Hypothalamus (tissue), 51 donors: ENCODE results near the gene C18orf54.
"Not testable (repeated sequence)": the region's sequence is repeated elsewhere in the genome, so short reads cannot be mapped to it uniquely, and the experiment has no call there.

ENCODE experiments used
- DNase-seq, 51 donors: peaks; one replicate each; lab custom pipeline; 2025; lab: John Stamatoyannopoulos, UW

C18orf54 gene

DNA sequence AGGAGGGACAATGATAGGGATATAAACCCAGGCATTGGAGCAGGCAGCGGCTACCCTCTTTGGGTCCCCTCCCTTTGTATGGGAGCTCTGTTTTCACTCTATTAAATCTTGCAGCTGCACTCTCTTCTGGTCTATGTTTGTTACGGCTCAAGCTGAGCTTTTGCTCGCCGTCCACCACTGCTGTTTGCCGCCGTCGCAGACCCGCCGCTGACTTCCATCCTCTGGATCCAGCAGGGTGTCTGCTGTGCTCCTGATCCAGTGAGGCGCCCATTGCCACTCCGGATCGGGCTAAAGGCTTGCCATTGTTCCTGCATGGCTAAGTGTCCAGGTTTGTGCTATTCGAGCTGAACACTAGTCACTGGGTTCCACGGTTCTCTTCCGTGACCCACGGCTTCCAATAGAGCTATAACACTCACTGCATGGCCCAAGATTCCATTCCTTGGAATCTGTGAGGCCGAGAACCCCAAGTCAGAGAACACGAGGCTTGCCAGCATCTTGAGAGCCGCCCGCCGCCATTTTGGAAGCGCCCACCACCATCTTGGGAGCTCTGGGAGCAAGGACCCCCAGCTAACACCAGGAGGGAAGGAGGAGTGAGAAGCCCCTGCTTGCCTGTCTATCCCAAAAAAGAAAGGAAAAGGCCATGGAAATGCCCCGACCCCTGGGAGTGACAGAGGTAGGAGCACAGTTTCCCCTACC, 29.2 kb downstream of the C18orf54 start:
- DNase-seq = not testable (repeated sequence)

DNA sequence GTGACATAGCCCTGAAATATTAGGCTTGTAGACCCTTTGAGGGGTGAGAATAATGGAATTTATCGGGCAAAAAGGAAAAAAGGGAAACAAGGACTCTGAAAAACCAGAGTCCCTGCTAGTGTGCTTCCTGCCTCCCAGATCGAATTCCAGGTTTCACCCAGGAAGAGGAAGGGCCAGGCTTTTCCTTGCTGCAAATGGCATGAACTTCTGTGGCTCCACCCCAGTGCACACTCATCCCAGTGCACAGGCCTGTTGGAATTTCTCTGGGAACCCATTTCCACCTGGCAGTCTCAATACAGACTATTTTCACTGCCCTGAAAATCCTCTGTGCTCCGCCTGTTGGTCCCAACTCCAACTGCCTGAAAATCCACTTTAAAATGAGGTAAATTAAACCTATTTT, 29.9 kb downstream of the C18orf54 start:
- DNase-seq = no peak

DNA sequence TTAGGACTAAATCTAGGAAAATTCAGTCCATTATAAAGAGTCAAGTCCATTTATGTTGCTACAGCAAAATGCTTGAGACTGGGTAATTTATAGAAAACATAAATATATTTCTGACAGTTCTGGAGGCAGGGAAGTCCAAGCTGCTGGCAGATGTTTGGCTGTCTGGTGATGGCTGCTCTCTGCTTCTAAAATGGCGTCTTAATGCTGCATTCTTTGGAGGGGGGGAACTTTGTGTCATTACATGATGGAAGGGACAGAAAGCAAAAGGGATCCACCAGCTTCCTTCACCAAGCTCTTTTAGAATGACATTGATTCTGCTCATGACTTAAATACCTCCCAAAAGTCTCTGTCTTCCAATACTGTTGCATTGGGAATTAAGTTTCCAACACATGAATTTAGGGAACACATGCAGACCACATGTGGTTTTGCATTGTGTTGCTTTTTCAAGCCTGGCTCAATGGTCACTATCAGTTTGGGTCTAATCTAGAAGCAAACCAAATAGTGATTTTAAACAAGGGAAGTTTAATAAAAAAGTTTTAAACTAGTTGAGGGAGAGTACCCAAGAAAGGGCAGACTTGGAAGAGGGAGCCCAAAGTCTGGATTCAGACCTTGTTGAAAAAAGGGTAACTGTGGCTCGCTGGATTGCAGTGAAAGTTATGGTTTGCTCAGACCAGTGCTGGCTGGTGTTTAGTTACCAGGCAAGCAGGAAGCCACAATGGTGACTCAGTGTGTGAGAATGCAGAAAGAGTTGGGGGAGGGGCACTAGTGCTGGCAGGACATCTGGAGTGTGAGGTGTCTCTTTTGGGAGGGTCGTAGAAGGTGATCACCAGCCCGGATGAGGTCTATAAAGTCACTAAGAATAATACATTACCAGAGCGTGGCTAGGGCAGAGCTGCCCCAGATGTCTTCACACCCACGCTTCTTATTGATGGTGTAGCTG, 30.8 kb downstream of the C18orf54 start:
- DNase-seq = no peak

DNA sequence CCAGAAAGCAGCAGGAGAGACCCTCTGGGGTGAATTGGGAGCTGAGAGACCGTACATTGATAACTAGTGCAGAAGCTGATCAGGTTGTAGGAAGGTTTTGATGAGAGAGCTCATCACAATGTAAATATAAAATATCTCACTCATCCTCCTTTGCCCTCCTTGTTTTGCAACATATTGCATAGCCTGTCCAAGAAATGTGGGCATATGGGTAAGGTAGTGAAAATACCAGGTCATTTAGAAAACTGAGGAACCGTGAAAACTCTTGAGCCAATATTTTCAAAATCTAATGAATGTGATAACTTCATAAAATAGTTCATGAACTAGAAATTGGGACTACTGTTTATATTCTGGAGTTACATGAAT, 31.4 kb downstream of the C18orf54 start:
- DNase-seq = no peak

DNA sequence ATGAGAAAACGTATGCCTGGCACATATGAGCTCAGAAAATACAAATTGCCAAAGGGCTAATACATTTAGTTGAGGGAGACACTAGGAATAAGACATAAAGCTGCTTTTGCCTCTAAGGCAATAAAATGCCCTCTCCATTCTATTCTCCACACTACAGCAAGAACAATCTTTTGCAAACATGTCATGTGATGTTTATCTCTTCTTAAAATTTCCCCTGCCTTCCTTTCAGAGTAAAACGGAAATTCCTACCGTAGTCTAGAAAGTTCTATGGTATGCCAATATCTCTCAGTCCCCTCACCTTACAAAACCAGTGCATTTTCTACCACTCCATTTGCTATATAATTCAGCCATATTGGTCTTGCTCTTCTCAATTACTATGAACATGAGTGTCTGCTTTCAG, 33.1 kb downstream of the C18orf54 start:
- no peak for DNase-seq

DNA sequence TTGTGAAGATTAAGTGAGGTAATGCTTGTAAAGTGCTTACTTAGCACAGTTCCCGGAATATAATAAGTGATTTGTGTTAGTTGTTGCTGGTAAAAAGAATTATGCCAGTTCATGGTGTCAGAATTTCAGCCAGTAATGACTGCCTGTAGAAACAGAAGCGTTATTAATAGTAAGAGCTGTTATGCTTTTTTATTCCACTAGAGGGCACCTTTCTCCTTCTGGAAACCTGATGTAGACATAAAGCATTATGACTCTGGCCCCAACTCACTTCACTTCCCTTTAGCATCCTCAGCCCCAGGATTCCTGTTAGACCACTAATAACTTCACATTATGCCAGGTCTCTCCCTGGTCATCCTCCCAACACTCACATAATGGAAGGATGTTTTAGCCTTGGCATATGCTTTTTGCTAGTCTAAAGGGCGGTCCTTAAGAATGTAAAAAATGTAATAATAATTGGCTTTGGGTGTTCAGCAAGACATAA, 34.9 kb downstream of the C18orf54 start:
- peak in 3 of 51 donors; percentile 2 to 20 (median 13) for DNase-seq

DNA sequence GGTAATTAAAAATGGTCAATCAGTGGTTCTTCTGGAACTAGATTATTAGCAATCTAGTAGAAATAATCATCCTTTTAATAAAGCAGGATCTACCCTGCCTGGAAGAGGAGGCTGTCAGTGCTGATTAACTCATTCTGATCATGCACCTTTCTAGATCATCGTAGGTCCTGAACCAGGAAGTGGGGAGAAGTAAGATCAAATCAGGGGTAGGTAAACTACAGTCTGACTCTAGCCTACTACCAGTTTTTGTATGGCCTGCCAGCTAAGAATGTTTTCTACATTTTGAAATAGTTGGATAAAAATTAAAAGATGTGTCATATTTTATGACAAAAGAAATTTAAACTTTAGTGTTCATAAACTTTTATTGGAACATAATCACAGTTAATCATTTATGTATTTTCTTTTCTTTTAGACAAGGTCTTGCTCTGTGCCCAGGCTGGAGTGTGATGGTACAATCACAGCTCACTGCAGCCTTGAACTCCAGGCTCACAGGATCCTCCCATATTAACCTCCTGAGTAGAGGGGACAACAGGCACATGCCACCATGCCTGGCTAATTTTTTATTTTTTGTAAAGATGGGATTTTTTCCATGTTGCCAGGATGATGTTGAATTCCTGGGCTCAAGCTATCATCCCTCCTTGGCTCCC, 36.1 kb downstream of the C18orf54 start:
- no peak for DNase-seq

DNA sequence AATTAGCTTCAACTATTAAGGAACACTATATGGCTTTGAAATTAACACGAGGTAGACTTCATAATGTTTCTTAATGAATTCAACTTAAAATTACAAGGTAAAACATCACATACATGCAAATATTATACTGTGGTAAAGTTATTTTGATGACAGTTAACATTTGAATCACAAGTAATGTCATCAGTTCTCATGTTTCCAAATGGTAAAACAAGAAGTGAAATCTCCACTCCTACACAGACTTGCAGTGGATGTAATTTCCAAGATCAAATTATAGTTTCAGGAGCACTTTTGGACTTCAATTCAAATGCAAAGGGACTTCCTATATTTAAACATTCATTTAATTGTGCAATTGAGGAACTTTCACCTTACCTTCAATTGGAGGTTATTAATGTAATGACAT, 39.1 kb downstream of the C18orf54 start:
- no peak for DNase-seq

DNA sequence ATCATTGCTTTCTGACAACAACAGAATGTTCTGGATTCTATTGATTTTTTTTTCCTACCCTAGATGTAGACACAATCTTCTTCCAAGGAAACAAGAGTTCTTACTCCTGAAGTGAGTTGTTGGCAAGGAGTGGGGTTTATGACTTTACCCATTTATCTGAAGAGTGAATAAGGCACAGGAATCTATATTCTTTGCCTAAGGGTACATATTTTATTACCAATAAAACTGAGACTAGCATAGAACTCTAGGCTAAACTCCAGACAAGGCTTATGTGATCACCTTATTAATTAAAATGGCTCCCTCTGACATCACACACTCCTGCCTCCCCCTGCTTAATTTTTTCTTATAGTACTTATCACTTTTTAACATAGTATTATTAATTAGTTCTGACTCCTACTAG, 47.6 kb downstream of the C18orf54 start:
- DNase-seq = no peak

DNA sequence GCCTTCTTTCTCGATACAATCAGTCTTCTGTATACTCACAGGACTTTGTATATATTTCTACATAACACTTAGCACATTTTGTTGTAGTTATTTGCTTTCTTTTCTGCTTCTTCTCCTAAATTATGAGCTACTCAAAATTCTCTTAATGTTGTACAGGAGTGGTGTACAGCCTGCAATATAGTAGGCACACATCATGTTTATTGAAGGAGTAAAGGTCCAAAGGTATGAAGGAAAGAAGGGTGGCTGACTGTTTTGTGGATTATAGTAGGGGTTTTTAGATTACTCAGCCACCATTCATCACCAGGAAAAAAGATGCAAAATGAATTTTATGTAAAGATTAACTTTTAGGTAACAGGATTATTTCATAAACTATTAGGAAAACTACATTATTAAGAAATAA, 54.1 kb downstream of the C18orf54 start:
- DNase-seq = no peak

DNA sequence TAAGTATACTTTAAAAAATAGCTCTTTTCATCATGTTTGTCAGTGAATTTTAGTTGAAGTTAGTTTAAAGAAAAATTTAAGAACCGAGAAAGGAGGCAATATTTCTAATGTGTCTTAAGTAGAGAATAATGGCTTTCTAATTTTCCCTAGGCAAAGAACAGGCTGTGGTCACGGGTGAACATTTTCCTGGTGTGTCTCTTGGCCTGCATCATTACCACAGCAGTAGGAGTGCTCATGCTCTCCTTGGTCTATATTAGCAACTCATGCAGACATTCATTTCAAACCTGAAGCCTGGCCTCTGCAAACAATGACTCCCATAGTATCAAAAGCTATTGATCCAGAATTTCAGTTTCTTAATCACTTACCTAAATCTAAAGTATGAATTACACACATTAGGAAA, 57.4 kb downstream of the C18orf54 start:
- no peak for DNase-seq

DNA sequence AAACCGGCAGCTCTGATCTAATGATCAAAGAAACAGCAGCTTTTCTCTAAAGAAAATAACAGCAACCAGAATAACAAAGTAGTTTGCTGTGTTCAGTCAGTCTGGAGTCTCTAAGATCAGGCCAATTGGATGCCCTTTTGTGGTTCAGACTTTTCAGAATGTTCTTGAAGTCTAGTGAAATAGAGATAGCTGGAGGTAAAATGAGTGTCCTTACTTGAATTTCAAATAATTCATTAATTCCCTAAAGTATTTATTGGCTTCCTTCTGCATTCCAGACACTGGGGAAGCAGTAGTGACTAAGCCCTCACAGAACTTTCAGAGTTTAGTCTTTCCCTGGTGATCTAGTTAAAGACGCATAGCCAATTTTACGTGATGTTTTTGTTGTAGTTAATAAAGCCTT, 58.7 kb downstream of the C18orf54 start:
- DNase-seq = no peak

DNA sequence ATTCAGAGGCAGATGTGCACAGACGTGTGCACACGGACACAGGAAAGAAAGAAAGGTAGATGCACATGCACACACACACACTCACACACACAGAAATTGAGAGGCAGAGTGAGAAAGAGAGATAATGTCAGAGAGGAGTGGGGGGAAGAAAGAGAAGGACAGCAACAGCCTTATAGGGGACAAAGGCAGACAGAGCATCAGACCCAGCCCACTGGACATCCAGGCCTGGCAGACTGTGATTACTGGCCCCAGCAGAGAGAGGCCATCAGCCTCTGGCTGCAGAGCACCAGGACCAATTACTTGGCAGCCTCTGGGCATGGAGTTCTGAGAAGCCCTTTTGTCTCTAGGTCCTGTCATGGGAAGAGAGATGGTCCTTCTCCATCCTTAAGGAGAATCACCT, 66.1 kb downstream of the C18orf54 start:
- no peak for DNase-seq

DNA sequence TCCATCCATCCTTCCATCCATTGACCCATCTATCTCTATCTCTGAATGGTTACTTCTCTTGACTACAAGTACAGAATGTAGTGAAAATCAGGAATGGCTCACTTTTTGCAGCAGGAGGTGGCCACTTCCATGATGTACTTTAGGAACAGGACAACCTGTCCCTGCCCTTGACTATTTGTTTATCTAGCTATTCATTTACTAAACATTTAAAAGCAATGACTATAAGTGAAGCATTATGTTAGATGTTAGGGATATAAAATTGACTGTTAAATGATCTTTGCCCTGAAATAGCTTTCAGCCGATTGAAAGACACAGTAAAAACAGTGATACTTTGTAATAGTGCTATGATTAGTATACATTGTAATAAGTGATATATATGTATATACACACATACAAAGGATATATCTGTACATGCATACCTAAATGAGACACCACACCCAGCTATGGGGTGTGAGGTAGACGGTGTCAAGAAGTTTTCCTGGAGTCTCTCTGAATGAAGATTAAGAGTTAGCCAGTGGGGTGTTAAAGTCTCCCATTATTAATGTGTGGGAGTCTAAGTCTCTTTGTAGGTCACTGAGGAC, 68.5 kb downstream of the C18orf54 start:
- no peak for DNase-seq
